GM18511 (cell line): ENCODE results near the gene PCDHGA4.
"Not testable (repeated sequence)": the region's sequence is repeated elsewhere in the genome, so short reads cannot be mapped to it uniquely, and the experiment has no call there.

ENCODE experiments used
- ATAC-seq: cut with Tn5 transposase; IDR thresholded peaks from one replicate; pipeline ENCODE4 v1.9.1; 2021; ENCODE audit warnings: mild to moderate bottlenecking, moderate library complexity; ENCODE audit not compliant: unreplicated experiment

Gene PCDHGA4

DNA sequence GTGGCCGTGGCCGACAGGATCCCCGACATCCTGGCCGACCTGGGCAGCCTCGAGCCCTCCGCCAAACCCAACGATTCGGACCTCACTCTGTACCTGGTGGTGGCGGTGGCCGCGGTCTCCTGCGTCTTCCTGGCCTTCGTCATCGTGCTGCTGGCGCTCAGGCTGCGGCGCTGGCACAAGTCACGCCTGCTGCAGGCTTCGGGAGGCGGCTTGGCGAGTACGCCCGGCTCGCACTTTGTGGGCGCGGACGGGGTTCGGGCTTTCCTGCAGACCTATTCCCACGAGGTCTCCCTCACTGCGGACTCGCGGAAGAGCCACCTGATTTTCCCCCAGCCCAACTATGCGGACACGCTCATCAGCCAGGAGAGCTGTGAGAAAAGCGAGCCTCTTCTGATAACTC, 8.8 kb upstream of the PCDHGA4 start:
- ATAC-seq: not testable (repeated sequence)

- peak; percentile 87 for ATAC-seq
Observed at GRCh38 chr5:141349917-141350619, 4.8 kb upstream of the PCDHGA4 start, which contains the start of gene PCDHGB1. Gene PCDHGB1, plus strand, starts transcription at chr5:141350099. Its CDS starts 162 bp downstream, at chr5:141350261.

DNA sequence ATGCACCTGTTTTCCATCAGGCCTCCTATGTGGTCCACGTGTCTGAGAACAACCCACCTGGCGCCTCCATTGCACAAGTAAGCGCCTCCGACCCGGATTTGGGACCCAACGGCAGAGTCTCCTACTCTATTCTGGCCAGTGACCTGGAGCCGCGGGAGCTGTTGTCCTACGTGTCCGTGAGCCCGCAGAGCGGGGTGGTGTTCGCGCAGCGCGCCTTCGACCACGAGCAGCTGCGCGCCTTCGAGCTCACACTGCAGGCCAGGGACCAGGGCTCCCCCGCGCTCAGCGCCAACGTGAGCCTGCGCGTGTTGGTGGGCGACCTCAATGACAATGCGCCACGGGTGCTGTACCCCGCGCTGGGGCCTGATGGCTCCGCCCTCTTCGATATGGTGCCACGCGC, 3.2 kb upstream of the PCDHGA4 start:
- no peak for ATAC-seq

- no peak for ATAC-seq
Observed at GRCh38 chr5:141355641-141356040, 820 bp downstream of the PCDHGA4 start.

DNA sequence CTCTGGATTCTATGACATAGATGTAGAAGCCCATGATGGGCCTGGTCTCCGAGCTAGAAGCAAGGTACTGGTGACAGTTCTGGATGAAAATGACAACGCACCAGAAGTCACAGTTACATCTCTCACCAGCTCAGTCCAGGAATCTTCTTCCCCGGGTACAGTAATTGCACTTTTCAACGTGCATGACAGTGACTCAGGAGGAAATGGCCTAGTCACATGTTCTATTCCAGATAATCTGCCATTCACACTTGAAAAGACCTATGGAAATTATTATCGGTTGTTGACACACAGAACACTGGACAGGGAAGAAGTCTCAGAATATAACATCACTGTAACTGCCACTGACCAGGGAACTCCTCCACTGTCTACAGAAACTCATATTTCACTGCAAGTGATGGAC, 1.3 kb downstream of the PCDHGA4 start:
- no peak for ATAC-seq

DNA sequence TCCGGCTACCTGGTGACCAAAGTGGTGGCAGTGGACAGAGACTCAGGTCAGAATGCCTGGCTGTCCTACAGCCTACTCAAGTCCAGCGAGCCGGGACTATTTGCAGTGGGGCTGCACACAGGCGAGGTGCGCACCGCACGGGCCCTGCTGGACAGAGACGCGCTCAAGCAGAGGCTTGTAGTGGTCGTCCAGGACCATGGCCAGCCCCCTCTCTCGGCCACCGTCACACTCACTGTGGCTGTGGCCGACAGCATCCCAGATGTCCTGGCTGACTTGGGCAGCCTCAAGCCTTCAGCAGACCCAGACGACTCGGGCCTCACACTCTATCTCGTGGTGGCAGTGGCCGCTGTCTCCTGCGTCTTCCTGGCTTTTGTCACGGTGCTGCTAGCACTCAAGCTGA, 2.1 kb downstream of the PCDHGA4 start:
- ATAC-seq: no peak

DNA sequence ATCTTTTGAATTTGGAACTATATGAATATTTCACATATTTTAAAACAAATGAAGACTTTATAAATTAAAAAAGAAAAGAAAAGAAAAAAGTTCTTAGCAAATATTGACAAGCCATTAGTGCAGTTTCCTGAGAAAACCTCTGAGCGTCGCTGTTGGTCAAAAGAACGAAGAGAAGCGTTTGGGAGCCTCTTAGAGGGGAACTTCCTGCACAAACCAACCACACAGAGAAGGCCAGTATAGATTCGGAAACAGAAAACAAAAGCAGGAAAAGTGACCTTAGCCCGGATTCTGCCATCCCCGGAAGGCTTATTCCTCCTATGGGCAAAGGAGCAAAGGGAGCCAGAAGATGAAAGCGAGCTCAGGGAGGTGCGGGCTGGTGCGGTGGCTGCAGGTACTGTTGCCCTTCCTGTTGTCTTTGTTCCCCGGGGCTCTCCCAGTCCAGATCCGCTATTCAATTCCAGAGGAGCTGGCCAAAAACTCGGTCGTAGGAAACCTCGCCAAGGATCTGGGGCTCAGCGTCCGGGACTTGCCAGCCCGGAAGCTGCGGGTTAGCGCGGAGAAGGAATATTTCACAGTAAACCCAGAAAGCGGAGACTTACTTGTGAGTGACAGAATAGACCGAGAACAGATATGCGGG, 5.1 kb downstream of the PCDHGA4 start, which contains the start of gene PCDHGB2:
TSS of gene PCDHGB2 (plus strand) at position 205 of the 637 bp plus-strand sequence. CDS start at position 347, 142 bp downstream.
- ATAC-seq: peak; percentile 91

GRCh38 chr5:141360685-141361084, 5.9 kb downstream of the PCDHGA4 start:
- no peak for ATAC-seq

GRCh38 chr5:141362719-141363118, 7.9 kb downstream of the PCDHGA4 start:
- ATAC-seq: no peak

DNA sequence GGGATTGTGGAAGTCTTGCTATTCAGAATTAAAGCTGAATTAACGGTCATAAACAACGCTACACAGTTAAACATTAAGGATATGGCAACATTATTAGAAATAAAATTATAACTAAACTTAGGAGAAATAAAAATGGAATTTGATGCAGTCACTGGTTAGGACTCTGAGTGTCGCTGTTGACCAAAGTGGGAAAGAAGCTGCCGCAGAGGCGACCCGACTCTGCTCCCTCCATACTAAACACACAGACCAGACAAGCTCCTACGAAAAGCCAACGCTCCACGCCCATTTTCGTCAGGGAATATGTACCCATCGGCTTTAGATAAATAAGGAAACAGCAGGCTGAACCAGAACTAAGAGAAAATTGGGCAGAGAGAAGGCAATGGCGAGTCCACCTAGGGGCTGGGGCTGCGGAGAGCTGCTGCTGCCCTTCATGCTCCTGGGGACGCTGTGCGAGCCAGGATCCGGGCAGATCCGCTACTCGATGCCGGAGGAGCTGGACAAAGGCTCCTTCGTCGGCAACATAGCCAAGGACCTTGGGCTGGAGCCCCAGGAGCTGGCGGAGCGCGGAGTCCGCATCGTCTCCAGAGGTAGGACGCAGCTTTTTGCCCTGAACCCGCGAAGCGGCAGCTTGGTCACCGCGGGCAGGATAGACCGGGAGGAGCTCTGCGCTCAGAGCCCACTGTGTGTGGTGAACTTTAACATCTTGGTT, 9.3 kb downstream of the PCDHGA4 start, which contains the start of gene PCDHGA5:
TSS of gene PCDHGA5 (plus strand) at position 211 of the 709 bp plus-strand sequence. CDS start at position 380, 169 bp downstream.
- no peak for ATAC-seq

DNA sequence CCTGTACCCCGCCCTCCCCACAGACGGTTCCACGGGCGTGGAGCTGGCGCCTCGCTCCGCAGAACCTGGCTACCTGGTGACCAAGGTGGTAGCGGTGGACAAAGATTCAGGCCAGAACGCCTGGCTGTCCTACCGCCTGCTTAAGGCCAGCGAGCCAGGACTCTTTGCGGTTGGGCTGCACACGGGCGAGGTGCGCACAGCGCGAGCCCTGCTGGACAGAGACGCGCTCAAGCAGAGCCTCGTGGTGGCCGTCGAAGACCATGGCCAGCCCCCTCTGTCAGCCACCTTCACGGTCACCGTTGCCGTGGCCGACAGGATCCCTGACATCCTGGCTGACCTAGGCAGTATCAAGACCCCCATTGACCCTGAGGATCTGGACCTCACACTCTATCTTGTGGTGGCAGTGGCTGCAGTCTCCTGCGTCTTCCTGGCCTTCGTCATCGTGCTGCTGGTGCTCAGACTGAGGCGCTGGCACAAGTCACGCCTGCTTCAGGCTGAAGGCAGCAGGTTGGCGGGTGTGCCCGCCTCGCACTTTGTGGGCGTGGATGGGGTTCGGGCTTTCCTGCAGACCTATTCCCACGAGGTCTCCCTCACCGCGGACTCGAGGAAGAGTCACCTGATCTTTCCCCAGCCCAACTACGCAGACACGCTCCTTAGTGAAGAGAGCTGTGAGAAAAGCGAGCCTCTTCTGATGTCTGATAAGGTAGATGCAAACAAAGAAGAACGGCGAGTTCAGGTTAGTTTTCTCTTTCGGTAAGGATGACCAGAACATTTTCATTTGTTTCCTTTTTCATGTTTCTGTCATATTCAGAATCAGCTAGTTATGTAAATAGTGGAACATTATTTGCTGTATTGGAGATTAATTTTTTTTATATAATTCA, 11.4 kb downstream of the PCDHGA4 start:
- no peak for ATAC-seq

- no peak for ATAC-seq
Observed at GRCh38 chr5:141369994-141370848, 15.4 kb downstream of the PCDHGA4 start, which contains the start of gene PCDHGB3. Gene PCDHGB3, plus strand, starts transcription at chr5:141370242. Its CDS starts 153 bp downstream, at chr5:141370395.

DNA sequence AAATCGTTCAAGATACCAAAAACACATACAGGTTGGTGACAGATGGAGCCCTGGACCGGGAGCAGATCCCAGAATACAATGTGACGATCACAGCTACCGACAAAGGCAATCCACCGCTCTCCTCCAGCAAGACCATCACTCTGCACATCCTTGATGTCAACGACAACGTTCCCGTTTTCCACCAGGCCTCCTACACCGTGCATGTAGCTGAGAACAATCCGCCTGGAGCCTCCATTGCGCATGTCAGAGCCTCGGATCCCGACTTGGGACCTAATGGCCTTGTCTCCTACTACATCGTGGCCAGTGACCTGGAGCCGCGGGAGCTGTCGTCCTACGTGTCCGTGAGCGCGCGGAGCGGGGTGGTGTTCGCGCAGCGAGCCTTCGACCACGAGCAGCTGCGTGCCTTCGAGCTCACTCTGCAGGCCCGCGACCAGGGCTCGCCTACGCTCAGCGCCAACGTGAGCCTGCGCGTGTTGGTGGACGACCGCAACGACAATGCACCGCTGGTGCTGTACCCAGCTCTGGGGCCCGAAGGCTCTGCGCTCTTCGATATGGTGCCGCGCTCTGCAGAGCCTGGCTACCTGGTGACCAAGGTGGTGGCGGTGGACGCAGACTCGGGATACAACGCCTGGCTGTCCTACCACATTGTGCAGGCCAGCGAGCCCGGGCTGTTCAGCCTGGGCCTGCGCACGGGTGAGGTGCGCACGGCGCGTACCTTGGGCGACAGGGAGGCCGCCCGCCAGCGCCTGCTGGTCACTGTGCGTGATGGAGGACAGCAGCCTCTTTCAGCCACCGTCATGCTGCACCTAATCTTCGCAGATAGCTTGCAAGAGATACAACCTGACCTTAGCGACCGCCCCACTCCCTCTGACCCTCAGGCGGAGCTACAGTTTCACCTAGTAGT, 17.0 kb downstream of the PCDHGA4 start:
- ATAC-seq: no peak

GRCh38 chr5:141373673-141374317, 19.0 kb downstream of the PCDHGA4 start, which contains the start of gene PCDHGA6:
Gene PCDHGA6, plus strand, starts transcription at chr5:141373891. Its CDS starts 193 bp downstream, at chr5:141374084.
- ATAC-seq: no peak

GRCh38 chr5:141374627-141375026, 19.8 kb downstream of the PCDHGA4 start:
- ATAC-seq: no peak

DNA sequence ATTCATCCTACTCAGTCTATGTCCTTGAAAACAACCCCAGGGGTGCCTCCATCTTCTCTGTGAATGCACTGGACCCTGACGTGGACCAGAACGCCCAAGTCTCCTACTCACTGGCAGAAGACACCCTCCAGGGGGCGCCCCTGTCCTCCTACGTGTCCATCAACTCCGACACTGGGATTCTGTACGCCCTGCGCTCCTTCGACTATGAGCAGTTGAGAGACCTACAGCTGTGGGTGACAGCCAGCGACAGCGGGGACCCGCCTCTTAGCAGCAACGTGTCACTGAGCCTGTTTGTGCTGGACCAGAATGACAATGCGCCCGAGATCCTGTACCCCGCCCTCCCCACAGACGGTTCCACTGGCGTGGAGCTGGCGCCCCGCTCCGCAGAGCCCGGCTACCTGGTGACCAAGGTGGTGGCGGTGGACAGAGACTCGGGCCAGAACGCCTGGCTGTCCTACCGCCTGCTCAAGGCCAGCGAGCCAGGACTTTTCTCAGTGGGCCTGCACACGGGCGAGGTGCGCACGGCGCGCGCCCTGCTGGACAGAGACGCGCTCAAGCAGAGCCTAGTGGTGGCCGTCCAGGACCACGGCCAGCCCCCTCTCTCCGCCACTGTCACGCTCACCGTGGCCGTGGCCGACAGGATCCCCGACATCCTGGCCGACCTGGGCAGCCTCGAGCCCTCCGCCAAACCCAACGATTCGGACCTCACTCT, 20.8 kb downstream of the PCDHGA4 start:
- not testable (repeated sequence) for ATAC-seq
